ENCODE data around the gene SSTR3. TPM values are rescaled to one million over a fixed set of nuclear protein-coding genes. Genes with fewer than 3 reads are reported as not detected.

The SSTR3 gene
- total and polyA plus RNA-seq, 10 of the 15 experiments (the other 5 are each of a cell fraction or from before 2014, with no cell fraction given) = 0.03 to 4.5 (median 2.4) TPM

GRCh38 chr22:37155971-37156370, 56.3 kb downstream of the SSTR3 start:
- ChIA-PET SMC1A (ENCODE audit: uncharacterized antibody, unreplicated experiment) (interaction anchor here (12.5 kb wide), 1 partner anchor 8 kb away, joined by 203 read pairs; no protein-coding TSS in a partner anchor), RAD21 (ENCODE audit: unreplicated experiment) (interaction anchor here (0.7 kb wide), 1 partner anchor 11 kb away, joined by 4 read pairs; no protein-coding TSS in a partner anchor), POLR2A (no interaction called here), CTCF (interaction anchor here (0.9 to 2.0 kb wide), 3 partner anchors 8 to 74 kb away, joined by 3 to 5 read pairs (median 4); no protein-coding TSS in a partner anchor)
- intact Hi-C loops (cut with micrococcal nuclease; ENCODE audit: unreplicated experiment) = no loop called here
- Histone ChIP-seq H3K27me3 (replicated peaks in 1 of 2; ENCODE audit: control insufficient read depth in 2 of 2, insufficient read depth in 2 of 2, low read length in 1 of 2) (no peaks in the 10 kb centered on the region), H3K36me3 (ENCODE audit: control insufficient read depth in 2 of 2, insufficient read depth in 2 of 2, low read length in 1 of 2) (no peaks in the 10 kb centered on the region), H3K79me2 (ENCODE audit: control insufficient read depth, insufficient read depth, low read length) (no peaks in the 10 kb centered on the region), H3K9ac (ENCODE audit: control insufficient read depth, insufficient read depth, low read length) (no peak overlapping the region), H3K27ac (ENCODE audit: control insufficient read depth, insufficient read depth) (no peak overlapping the region), H4K20me1 (ENCODE audit: control insufficient read depth, insufficient read depth) (no peaks in the 10 kb centered on the region), H3K4me1 (ENCODE audit: control insufficient read depth, insufficient read depth, low read length) (peaks cover 48% of the 10 kb centered on the region), H3K4me2 (ENCODE audit: control insufficient read depth, insufficient read depth) (no peak overlapping the region), H2AFZ (ENCODE audit: control insufficient read depth, low read depth, low read length) (no peak overlapping the region), H3K9me3 (replicated peaks; ENCODE audit: control insufficient read depth, insufficient read depth, low read length) (peaks cover 2% of the 10 kb centered on the region; the same call in 2 of the 3 replicates), H3K4me3 (no peak overlapping the region)
- BruUV-seq (replicated peaks) = no TSS peak
- DNase-seq (ENCODE audit: low read depth, low spot score) = no peak
- no peak for TF ChIP-seq PAX5 (IDR thresholded peaks at IDR 0.05; ENCODE audit: borderline replicate concordance, low read depth, low read length)
- TF ChIP-seq POLR2A (IDR thresholded peaks at IDR 0.05; ENCODE audit: low read depth, low read length) = no peak
- TF ChIP-seq ESRRA (IDR thresholded peaks at IDR 0.05; ENCODE audit: low read length) = no peak
- TF ChIP-seq ZNF592 (IDR thresholded peaks at IDR 0.05) = no peak
- no peak for TF ChIP-seq EGR1 (IDR thresholded peaks at IDR 0.05; ENCODE audit: borderline replicate concordance in 1 of 2, low read depth in 2 of 2, low read length in 2 of 2)
- TF ChIP-seq BRCA1 (IDR thresholded peaks at IDR 0.05; ENCODE audit: low read depth, low read length) = no peak
- TF ChIP-seq IKZF1 (conservative IDR thresholded peaks at IDR 0.05) = no peak
- TF ChIP-seq ZNF207 (IDR thresholded peaks at IDR 0.05; ENCODE audit: borderline replicate concordance) = no peak
- in situ Hi-C loops (cut with MboI) = no loop called here
- ATAC-seq = no peak
- 98% methylated on average over 8 of the region's 8 CpGs for WGBS (ENCODE audit: insufficient coverage, insufficient replicate concordance, low lambda C conversion rate, missing lambda C conversion rate)
- no peak for FAIRE-seq

Measured in GM12878 (cell line).